ENCODE results near the gene FAM83D.

The FAM83D gene

DNA sequence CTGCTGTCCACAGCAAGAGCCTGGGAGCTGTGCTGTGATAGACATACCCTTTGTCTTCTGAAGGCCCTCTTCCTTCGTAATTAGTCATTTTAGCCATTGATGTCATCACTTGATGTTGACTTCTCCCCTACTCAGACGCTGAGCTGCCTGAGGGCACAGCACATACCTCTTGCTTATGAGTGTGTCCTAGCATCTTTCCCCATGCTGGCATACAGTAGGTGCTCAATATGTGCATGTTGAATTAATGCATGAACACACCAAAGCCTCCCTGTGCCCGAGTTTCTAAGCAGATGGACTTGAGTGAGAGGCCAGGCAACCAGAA lies 35.8 kb upstream of the FAM83D start:
- Histone ChIP-seq H4K91ac (ENCODE audit: low read depth, low read length, poor library complexity) (no peak overlapping the region), H2BK5ac (ENCODE audit: low read length) (no peak overlapping the region), H4K8ac (ENCODE audit: low read depth, low read length) (no peak overlapping the region), H3K4me2 (ENCODE audit: insufficient read depth, low read length, poor library complexity, severe bottlenecking) (no peak overlapping the region), H3K18ac (ENCODE audit: low read length) (no peak overlapping the region), H2BK120ac (ENCODE audit: low read depth, low read length) (no peak overlapping the region), H3K23ac (ENCODE audit: low read depth, low read length, poor library complexity) (no peak overlapping the region), H3K9ac (ENCODE audit: low read depth, low read length, poor library complexity) (no peak overlapping the region), H3K27me3 (ENCODE audit: control insufficient read depth in 3 of 3, insufficient read depth in 3 of 3, low read depth in 1 of 3, low read length in 3 of 3) (no peaks in the 10 kb centered on the region), H2BK15ac (ENCODE audit: low read length) (no peak overlapping the region), H3K4me1 (ENCODE audit: control insufficient read depth in 2 of 2, insufficient read depth in 1 of 2, low read depth in 1 of 2, low read length in 2 of 2) (peaks cover 10% of the 10 kb centered on the region in 2 donors), H3K4me3 (ENCODE audit: low read length in 2 of 2) (no peak overlapping the region), H3K79me1 (ENCODE audit: low read depth, low read length) (no peaks in the 10 kb centered on the region), H3K9me3 (replicated peaks in 1 of 2; ENCODE audit: control insufficient read depth in 2 of 2, insufficient read depth in 1 of 2, low read depth in 1 of 2, low read length in 2 of 2) (no peaks in the 10 kb centered on the region), H3K4ac (ENCODE audit: low read length) (no peak overlapping the region), H3K14ac (ENCODE audit: low read length) (no peak overlapping the region), H3K36me3 (replicated peaks in 1 of 2; ENCODE audit: control insufficient read depth in 2 of 2, insufficient read depth in 2 of 2, low read length in 2 of 2) (no peaks in the 10 kb centered on the region), H2BK12ac (ENCODE audit: low read length) (no peak overlapping the region), H2AFZ (ENCODE audit: low read length) (no peak overlapping the region), H3K27ac (replicated peaks; ENCODE audit: low read length) (no peak overlapping the region), H2AK5ac (ENCODE audit: low read depth, low read length) (no peak overlapping the region)
- DNase-seq (ENCODE audit: low spot score) = no peak
- no CpG with 5 or more reads among the region's 3 CpGs for WGBS, 2 donors (ENCODE audit: extremely low coverage in 2 of 2, insufficient read length in 2 of 2, insufficient replicate concordance in 1 of 2)

DNA sequence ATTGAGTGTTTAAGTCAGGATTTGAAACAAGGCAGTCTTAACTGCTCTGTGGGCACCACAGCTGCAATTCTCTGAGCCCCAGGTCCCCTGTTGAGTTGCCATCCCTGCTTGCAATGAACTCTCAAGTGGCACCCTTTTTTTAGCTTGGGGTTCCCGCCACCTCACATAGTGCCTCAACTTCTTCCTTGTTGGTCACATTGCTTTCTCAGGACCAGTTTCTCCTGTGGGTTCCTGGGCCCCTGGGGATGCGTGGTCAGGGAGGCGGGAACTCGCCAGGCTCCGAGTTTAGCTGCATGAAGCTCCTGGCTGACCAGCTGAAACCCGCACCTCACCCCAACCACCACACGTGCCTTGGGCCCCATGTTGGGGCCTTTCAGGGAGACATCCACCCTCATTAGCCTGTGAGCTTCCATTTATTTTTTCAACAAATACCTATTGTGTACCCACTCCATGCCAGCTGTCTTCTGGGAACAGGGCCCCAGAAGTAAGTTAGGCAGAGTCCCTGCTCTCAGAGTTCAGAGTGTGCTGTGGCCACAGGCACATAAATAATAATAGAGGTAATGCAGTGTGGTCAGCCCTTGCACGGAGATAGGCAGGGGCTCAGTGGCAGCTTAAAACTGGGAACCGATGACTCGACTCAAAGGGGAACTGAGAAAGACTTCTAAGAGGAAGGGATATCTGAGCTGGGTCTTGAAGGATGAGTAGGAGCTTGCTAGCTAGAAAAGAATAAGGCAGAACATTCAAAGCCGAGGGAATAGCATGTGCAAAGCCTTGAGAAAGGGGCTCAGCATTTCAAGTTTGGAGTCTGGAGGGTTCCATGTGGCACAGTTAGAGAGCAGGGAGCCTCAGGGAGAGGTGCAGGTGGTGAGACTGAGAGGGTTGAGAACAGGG lies 33.9 kb upstream of the FAM83D start:
- peaks cover 0 to under 1% of the 10 kb centered on the region in 2 donors for H3K36me3 ChIP-seq (replicated peaks in 1 of 2; ENCODE audit: control insufficient read depth in 2 of 2, insufficient read depth in 2 of 2, low read length in 2 of 2)
- H3K27me3 ChIP-seq (ENCODE audit: control insufficient read depth in 3 of 3, insufficient read depth in 3 of 3, low read depth in 1 of 3, low read length in 3 of 3) = no peaks in the 10 kb centered on the region
- no peak overlapping the region for H3K18ac ChIP-seq (ENCODE audit: low read length)
- H2BK5ac ChIP-seq (ENCODE audit: low read length) = no peak overlapping the region
- H2AFZ ChIP-seq (ENCODE audit: low read length) = no peak overlapping the region
- H3K4me2 ChIP-seq (ENCODE audit: insufficient read depth, low read length, poor library complexity, severe bottlenecking) = no peak overlapping the region
- no peak overlapping the region for H4K91ac ChIP-seq (ENCODE audit: low read depth, low read length, poor library complexity)
- H3K23ac ChIP-seq (ENCODE audit: low read depth, low read length, poor library complexity) = no peak overlapping the region
- no peak overlapping the region for H2BK15ac ChIP-seq (ENCODE audit: low read length)
- no peaks in the 10 kb centered on the region for H3K79me1 ChIP-seq (ENCODE audit: low read depth, low read length)
- H3K9me3 ChIP-seq (replicated peaks in 1 of 2; ENCODE audit: control insufficient read depth in 2 of 2, insufficient read depth in 1 of 2, low read depth in 1 of 2, low read length in 2 of 2) = no peaks in the 10 kb centered on the region
- no peak for DNase-seq (ENCODE audit: low spot score)
- H2BK12ac ChIP-seq (ENCODE audit: low read length) = no peak overlapping the region
- no peak overlapping the region for H3K4me3 ChIP-seq (ENCODE audit: low read length in 2 of 2)
- WGBS, 2 donors (ENCODE audit: extremely low coverage in 2 of 2, insufficient read length in 2 of 2, insufficient replicate concordance in 1 of 2) = no CpG with 5 or more reads among the region's 11 CpGs
- H3K27ac ChIP-seq (replicated peaks; ENCODE audit: low read length) = no peak overlapping the region
- H3K4me1 ChIP-seq (ENCODE audit: control insufficient read depth in 2 of 2, insufficient read depth in 1 of 2, low read depth in 1 of 2, low read length in 2 of 2) = peaks cover 10% of the 10 kb centered on the region in 2 donors
- no peak overlapping the region for H4K8ac ChIP-seq (ENCODE audit: low read depth, low read length)
- no peak overlapping the region for H3K4ac ChIP-seq (ENCODE audit: low read length)
- H2AK5ac ChIP-seq (ENCODE audit: low read depth, low read length) = no peak overlapping the region
- H2BK120ac ChIP-seq (ENCODE audit: low read depth, low read length) = no peak overlapping the region
- H3K9ac ChIP-seq (ENCODE audit: low read depth, low read length, poor library complexity) = no peak overlapping the region
- H3K14ac ChIP-seq (ENCODE audit: low read length) = no peak overlapping the region

DNA sequence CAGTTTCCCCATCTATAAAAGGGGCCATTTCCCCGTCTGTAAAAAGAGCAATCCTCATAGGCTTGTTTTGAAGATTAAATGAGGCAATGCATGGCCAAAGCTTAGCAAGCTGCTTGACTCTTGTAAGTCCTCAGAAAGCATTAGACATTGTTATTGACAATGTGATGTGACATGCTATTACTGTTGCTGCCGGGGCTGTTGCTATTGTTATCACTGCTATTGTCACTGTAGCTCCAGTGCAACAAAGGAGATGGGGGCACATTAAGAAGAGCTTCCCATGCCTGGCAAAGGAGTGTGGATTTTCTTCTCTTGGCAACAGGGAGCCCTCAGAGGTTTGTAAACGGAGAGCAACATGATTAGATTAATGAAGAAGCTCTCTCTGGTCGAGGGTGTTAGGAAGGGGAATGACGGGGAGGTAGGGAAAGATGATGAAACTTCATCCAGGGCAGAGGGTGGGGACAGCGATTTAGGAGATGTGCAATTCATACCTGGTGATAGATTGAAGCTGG lies 33.1 kb upstream of the FAM83D start:
- no peaks in the 10 kb centered on the region for H3K9me3 ChIP-seq (replicated peaks in 1 of 2; ENCODE audit: control insufficient read depth in 2 of 2, insufficient read depth in 1 of 2, low read depth in 1 of 2, low read length in 2 of 2)
- no peak overlapping the region for H3K18ac ChIP-seq (ENCODE audit: low read length)
- no peak for DNase-seq (ENCODE audit: low spot score)
- no peak overlapping the region for H2BK15ac ChIP-seq (ENCODE audit: low read length)
- no peaks in the 10 kb centered on the region for H3K79me1 ChIP-seq (ENCODE audit: low read depth, low read length)
- H3K27me3 ChIP-seq (ENCODE audit: control insufficient read depth in 3 of 3, insufficient read depth in 3 of 3, low read depth in 1 of 3, low read length in 3 of 3) = no peaks in the 10 kb centered on the region
- no CpG with 5 or more reads among the region's 6 CpGs for WGBS, 2 donors (ENCODE audit: extremely low coverage in 2 of 2, insufficient read length in 2 of 2, insufficient replicate concordance in 1 of 2)
- H2AFZ ChIP-seq (ENCODE audit: low read length) = no peak overlapping the region
- no peak overlapping the region for H3K4me3 ChIP-seq (ENCODE audit: low read length in 2 of 2)
- H3K9ac ChIP-seq (ENCODE audit: low read depth, low read length, poor library complexity) = no peak overlapping the region
- no peak overlapping the region for H3K4ac ChIP-seq (ENCODE audit: low read length)
- no peak overlapping the region for H2BK12ac ChIP-seq (ENCODE audit: low read length)
- H2BK5ac ChIP-seq (ENCODE audit: low read length) = no peak overlapping the region
- H3K36me3 ChIP-seq (replicated peaks in 1 of 2; ENCODE audit: control insufficient read depth in 2 of 2, insufficient read depth in 2 of 2, low read length in 2 of 2) = peaks cover 0 to 9% of the 10 kb centered on the region in 2 donors
- H4K8ac ChIP-seq (ENCODE audit: low read depth, low read length) = no peak overlapping the region
- H2AK5ac ChIP-seq (ENCODE audit: low read depth, low read length) = no peak overlapping the region
- no peak overlapping the region for H2BK120ac ChIP-seq (ENCODE audit: low read depth, low read length)
- H3K23ac ChIP-seq (ENCODE audit: low read depth, low read length, poor library complexity) = no peak overlapping the region
- no peak overlapping the region for H3K14ac ChIP-seq (ENCODE audit: low read length)
- H3K4me1 ChIP-seq (ENCODE audit: control insufficient read depth in 2 of 2, insufficient read depth in 1 of 2, low read depth in 1 of 2, low read length in 2 of 2) = peaks cover 10% of the 10 kb centered on the region in 2 donors
- H3K4me2 ChIP-seq (ENCODE audit: insufficient read depth, low read length, poor library complexity, severe bottlenecking) = no peak overlapping the region
- no peak overlapping the region for H3K27ac ChIP-seq (replicated peaks; ENCODE audit: low read length)
- no peak overlapping the region for H4K91ac ChIP-seq (ENCODE audit: low read depth, low read length, poor library complexity)

DNA sequence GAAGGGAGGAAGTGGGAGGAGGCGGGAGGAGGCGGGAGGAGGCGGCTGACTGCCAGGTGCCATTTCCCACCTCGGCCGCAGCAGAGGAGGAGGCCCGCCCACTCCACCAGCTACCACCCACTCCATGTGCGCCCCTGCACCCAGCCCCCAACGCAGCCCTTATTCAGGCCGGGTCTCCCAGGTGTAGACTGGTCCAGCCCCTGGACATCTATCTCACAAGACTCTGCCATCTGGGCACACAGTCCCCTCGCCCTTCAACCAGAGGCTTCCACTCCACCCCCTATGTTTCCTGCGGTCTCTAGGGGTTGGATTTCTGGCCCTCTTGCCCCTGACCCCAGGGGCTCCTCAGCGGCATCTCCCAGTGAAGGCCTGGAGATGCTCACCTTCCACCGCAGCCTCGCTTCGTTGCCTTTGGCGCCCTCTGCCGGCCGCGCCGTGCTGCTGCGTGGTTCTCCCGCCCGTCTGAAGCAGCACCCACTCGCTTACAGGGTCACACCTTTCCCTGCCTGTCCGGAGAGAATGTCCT lies 32.6 kb upstream of the FAM83D start:
- Histone ChIP-seq H2AFZ (ENCODE audit: low read length) (no peak overlapping the region), H2BK5ac (ENCODE audit: low read length) (no peak overlapping the region)
- peak; percentile 58 for DNase-seq (ENCODE audit: low spot score)

More for the DNA sequence above, 32.6 kb upstream of the FAM83D start:
- H4K91ac ChIP-seq (ENCODE audit: low read depth, low read length, poor library complexity) = no peak overlapping the region
- H3K4ac ChIP-seq (ENCODE audit: low read length) = no peak overlapping the region
- no peaks in the 10 kb centered on the region for H3K9me3 ChIP-seq (replicated peaks in 1 of 2; ENCODE audit: control insufficient read depth in 2 of 2, insufficient read depth in 1 of 2, low read depth in 1 of 2, low read length in 2 of 2)
- H2AK5ac ChIP-seq (ENCODE audit: low read depth, low read length) = no peak overlapping the region
- peak overlapping the region; percentile 22 for H3K4me2 ChIP-seq (ENCODE audit: insufficient read depth, low read length, poor library complexity, severe bottlenecking)
- no CpG with 5 or more reads among the region's 25 CpGs for WGBS, 2 donors (ENCODE audit: extremely low coverage in 2 of 2, insufficient read length in 2 of 2, insufficient replicate concordance in 1 of 2)
- H3K79me1 ChIP-seq (ENCODE audit: low read depth, low read length) = no peaks in the 10 kb centered on the region
- H4K8ac ChIP-seq (ENCODE audit: low read depth, low read length) = no peak overlapping the region
- H3K9ac ChIP-seq (ENCODE audit: low read depth, low read length, poor library complexity) = no peak overlapping the region
- H2BK15ac ChIP-seq (ENCODE audit: low read length) = no peak overlapping the region
- no peaks in the 10 kb centered on the region for H3K27me3 ChIP-seq (ENCODE audit: control insufficient read depth in 3 of 3, insufficient read depth in 3 of 3, low read depth in 1 of 3, low read length in 3 of 3)
- no peak overlapping the region for H2BK120ac ChIP-seq (ENCODE audit: low read depth, low read length)
- H3K4me1 ChIP-seq (ENCODE audit: control insufficient read depth in 2 of 2, insufficient read depth in 1 of 2, low read depth in 1 of 2, low read length in 2 of 2) = peaks cover 10% of the 10 kb centered on the region in 2 donors
- no peak overlapping the region for H3K27ac ChIP-seq (replicated peaks; ENCODE audit: low read length)
- H2BK12ac ChIP-seq (ENCODE audit: low read length) = no peak overlapping the region
- H3K4me3 ChIP-seq (ENCODE audit: low read length in 2 of 2) = no peak overlapping the region
- no peak overlapping the region for H3K18ac ChIP-seq (ENCODE audit: low read length)
- no peak overlapping the region for H3K14ac ChIP-seq (ENCODE audit: low read length)
- peak overlapping the region; percentile 0 for H3K23ac ChIP-seq (ENCODE audit: low read depth, low read length, poor library complexity)
- H3K36me3 ChIP-seq (replicated peaks in 1 of 2; ENCODE audit: control insufficient read depth in 2 of 2, insufficient read depth in 2 of 2, low read length in 2 of 2) = peaks cover 0 to 10% of the 10 kb centered on the region in 2 donors
